GM18511 (cell line): Measurements from ENCODE around the gene PRPF40B.

Source experiments
- ATAC-seq: cut with Tn5 transposase; IDR thresholded peaks from one replicate; pipeline ENCODE4 v1.9.1; 2021; ENCODE audit warnings: mild to moderate bottlenecking, moderate library complexity; ENCODE audit not compliant: unreplicated experiment

PRPF40B gene

DNA sequence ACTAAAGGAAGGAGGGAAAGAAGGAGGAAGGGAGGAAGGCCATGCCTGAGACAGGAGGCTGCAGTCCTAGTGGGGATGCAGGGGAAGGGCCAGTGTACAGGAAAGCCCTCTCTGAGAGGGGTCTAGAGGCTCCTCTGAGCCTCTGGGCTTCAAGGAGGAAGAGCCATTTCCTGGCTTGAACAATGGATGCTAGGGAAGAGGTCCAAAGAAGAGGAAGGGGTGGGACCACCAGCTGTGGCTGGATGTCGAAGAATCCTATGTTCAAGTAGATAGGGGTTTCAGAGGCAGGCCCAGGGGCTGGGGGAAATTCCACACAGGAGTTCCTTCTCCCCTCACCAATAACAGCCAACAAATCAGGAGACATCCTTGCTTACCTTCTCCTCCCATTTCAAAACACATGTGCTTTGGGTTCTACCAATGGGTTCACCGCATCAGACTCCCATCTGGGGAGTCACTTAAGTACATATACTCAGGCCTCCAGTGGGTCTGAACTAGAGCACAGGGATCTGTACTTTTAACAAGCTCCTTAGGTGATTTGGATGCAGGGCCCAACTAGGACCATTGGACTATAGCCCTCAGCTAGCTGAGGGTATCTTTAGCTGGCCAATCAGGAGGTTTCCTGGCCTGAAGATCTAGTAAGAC, 32.4 kb downstream of the PRPF40B start:
- ATAC-seq: no peak

DNA sequence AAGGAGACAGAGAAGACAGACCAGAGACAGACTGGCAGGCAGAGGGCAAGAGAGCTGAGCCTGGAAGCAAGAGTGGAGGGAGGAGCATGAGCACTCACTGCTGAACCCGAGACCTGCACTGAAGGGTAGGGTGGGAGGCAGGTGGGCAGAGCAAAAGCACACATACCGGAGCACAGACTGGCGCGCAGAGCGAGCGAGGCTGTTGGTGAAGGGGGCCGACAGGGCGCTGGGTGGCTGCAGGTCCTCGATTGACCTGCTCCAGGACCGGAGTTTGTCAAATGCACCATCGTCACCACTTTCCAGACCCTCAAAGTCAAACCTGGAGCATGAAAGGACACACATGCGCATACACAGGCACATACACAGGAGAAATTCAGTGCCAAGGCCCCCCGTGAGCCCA, 34.9 kb downstream of the PRPF40B start:
- ATAC-seq: no peak

DNA sequence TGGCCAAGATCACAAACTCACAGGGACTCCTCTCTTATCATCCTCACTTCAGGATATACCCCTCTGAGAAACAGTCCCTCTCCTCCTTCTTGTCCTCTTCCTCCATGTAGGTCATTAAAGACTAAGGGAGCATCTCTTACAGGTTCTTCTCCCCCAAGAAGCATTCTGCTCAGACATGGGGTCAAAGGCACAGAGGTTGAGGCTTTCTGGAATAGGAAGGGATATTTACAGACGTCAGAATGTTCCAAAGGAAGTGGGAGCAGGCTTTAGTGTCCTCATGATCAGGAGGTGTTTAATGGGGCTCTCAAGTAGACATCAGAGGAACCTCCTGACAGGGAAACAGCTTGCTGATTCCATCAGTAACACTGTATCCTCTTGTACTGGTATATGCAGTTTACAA, 36.4 kb downstream of the PRPF40B start:
- ATAC-seq: no peak

DNA sequence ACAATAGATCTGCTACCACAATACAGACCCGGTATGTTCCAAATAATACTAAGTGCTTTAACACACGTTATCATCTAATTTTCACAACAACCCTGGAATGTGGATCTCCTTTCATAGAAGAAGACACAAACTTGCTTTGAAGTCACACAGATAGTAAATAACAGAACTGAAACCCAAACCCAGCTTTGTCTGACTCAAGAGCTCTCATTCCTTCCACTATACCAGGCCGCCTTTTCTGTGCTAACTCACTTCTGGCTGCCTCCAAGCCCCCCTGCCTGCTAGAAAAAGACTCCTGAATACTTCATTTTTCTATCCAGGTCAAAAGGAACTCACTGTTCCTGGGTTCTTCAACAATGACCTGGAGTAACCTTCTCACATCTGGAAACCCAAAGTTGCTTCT, 37.8 kb downstream of the PRPF40B start:
- ATAC-seq: peak; percentile 46

DNA sequence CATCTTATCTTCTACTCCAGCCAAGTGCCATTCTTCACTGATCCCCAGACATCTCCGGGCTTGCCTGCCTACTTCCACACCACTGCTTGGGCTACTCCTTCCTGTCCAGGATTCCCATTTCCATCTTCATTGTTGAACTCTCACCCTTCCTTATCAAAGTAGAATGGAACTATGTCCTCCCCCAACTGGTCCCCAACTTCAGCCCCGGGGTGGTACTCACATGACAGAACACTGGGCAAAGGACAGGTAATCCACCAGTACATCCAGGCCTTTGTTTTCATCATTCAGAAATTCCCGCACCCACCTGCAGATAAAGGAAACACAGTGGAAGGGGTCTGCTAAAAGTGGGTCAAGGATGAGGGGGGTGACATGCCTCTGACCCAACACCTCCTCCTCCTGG, 38.4 kb downstream of the PRPF40B start:
- no peak for ATAC-seq

DNA sequence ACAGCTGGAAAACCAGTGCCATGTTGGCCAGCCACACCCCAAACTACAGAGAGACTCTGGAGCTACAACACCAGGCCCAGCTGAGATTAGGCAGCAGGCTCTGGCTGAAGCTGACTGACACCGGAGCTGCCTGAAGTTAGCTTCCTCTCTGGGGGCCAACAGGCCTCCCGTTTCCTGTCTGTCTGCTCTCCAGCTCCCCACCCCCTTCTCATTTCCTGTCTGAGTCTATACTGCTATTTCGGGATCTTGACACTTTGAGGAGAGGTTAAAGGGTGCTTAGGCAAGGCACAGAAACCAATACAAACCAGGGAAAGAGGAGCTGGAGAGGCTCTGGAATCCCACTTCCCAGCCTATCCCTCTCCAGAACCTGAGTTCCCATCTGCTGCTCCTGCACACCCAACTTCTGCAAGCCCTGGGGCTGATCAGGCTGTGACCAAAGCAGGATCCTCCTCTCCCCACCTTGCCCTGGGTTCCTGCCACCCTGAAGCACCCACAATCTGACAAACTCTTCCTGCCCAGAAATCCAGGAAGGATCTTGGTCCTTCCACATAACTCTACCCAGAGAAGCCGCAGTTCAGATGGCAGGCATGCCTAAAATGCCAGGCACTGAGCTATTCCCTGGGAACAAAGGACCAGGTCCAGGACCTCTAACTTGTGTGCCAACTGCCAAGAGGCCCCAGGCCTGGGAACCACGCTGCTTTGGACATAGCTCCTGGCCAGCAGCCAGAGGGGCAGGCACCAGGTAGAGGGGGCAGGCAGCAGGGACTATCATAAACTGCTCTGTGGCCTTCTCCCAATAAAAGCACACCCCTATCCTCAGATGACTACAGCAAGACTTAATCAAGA, 39.9 kb downstream of the PRPF40B start:
- ATAC-seq: peak; percentile 77

DNA sequence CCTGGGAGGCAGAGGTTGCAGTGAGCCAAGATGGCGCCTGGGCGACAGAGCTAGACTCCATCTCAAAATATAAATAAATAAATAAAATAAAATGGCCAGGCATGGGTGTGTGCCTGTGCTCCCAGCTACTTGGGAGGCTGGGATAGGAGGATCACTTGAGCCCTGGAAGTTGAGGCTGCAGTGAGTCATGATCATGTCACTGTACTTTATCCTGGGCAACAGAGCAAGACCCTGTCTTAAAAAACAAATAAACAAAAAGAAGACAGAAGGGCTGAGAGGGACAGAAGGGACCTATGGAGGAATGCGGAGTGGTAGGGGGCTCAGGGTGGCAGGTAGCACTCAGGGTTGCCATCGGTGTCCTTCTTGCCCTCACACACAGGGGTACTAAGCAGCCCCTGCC, 40.8 kb downstream of the PRPF40B start:
- no peak for ATAC-seq

DNA sequence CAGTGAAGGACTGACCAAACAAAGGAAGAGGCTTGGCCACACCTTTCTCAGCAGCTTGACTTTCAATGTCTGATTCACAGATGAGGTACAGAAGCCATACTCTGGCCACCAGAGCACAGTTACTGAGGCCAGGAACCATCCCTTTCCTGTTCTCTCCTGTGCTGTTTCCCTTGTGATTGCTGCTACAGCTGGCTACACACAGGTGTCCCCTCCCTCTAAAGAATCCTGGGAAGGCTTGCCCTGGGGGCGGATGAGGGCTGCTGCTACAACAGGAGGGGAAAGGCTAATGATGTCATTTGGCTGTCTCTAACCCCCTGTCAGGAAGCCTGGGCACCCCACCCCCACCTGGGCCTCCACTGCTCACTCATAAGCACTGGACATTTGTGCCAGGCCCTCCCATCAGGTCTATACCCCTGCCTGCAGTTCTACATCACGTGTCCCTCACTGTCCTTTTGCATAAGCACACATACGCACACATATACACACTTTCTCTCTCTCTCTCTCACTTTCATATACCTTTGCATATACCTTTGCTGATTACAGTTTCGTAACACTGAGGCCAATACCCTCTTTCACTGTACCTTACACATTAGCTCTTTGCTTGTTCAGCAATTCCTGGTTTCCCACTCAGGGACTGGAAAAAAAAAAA, 41.4 kb downstream of the PRPF40B start:
- ATAC-seq: peak; percentile 59

DNA sequence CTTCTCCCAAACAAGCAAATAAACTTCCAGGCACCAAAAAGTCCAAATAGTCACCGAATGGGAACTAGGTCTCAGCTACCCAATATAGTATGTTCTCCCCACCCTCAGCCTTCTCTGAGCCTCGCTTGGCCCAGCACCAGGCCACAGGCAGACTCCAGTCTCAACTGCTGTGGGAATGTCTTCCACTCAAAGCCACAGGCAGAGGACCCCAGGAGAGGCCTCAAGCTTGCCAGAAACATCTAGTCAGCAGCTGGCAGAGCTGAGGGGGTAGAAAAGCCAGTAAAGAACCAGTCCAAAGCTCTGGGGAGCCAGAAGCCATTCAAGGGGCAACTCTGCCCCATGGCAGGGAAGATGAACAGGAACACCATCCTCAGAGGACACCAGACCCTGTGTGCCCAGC, 42.0 kb downstream of the PRPF40B start:
- ATAC-seq: no peak

DNA sequence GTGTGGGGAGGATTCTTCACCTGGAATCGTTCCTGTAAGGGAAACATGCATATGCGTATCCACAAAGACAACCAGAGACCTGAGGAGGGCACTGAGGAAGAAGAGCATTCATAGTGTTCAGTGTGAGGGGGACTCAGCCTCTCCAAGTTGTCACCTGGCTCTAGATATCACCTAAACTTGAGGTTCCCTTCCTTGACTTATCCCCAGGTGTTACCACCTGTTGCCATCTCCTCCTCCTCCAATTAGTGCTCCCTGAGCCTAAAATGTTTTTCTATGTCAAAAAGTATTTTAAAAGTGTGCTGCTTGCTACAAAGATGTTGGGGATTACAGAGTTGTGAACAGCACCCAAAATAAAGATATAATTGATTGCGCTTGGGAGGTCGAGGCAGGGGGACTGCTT, 42.8 kb downstream of the PRPF40B start:
- ATAC-seq: no peak

DNA sequence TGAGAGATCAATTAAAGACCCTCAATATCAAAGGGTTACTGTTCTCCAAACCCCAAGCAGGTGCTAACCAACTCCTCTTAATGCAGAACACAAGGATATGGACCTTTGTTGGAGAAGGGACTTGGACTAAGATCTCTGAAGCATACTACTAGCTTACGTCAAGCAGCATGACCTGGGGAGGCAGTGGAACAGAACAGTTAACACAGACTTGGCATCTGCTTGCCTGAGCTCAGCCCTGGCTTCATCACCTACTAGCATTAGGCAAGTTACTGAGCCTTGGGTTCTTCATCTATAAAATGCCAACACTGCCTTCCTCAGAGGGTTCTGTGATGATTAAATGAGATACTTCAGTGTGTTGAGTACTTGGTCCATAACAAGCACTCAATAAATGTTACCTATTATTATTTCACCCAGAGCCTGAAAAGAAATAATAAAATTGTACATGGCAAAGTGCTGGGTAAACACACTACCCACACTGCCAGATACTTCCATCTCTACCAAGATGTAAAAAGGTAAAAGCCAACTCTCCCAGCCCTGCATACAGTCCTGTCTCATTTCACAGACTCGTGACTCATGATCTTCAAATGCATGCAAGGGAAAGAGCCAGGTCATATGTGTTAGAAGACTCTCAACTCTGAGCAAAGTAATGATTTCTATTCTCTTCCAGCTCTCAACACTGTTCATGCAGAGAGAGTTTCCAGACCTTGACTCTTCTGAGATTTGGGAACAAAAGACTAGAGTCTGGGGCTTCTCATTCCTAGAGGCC, 44.1 kb downstream of the PRPF40B start:
- ATAC-seq: no peak

DNA sequence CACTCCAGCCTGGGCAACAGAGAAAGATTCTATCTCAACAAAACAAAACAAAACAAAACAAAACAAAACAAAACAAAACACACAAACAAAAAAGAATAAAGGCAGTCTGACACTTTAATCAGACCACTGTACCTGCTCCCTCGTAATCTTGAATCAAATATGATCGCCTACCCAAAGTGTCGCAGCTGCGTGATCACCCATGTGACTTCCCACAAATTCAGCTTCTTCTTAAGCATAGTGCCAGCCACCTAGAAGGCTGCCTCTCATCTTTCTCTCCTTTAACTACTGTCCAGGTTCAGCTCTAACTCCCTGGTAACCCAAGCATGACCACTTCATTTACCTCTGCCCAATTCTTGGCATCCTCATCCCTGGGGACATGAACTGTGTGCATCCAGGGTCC, 46.4 kb downstream of the PRPF40B start:
- ATAC-seq: no peak

DNA sequence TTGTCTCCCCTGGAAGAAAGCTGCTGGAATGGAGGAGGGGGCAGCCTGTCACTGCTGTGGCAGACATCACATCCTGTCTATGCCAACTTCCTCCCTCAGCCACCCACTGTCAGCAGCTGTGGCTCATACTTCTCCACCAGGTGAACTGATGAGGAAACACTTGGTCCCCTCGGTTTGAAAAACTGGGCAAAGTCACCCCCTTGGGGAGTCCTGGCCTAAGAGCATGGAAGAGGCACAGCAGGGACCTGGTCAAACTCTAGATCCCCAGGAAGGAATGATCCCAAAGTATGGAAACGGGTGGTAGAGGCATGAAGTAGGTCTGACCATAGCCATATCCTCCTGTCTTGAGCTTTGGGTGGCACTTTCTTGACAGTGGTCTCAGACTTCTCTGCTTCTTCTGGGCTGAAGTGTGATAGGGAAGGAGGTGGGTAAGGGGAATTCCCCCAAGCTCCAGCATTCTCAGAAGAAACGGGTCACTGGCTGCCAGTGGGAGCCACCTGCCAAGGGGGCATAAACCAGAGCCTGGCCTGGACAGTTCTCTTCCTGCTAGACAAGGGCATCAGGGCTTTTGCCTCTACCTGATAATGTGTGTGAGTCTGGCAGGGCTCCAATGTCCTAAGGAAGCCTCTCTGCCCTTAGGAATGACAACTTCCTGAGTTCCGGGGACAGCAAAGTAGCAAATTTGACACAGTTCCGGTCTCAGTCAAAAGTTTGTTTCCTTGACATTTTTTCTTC, 47.8 kb downstream of the PRPF40B start:
- no peak for ATAC-seq

DNA sequence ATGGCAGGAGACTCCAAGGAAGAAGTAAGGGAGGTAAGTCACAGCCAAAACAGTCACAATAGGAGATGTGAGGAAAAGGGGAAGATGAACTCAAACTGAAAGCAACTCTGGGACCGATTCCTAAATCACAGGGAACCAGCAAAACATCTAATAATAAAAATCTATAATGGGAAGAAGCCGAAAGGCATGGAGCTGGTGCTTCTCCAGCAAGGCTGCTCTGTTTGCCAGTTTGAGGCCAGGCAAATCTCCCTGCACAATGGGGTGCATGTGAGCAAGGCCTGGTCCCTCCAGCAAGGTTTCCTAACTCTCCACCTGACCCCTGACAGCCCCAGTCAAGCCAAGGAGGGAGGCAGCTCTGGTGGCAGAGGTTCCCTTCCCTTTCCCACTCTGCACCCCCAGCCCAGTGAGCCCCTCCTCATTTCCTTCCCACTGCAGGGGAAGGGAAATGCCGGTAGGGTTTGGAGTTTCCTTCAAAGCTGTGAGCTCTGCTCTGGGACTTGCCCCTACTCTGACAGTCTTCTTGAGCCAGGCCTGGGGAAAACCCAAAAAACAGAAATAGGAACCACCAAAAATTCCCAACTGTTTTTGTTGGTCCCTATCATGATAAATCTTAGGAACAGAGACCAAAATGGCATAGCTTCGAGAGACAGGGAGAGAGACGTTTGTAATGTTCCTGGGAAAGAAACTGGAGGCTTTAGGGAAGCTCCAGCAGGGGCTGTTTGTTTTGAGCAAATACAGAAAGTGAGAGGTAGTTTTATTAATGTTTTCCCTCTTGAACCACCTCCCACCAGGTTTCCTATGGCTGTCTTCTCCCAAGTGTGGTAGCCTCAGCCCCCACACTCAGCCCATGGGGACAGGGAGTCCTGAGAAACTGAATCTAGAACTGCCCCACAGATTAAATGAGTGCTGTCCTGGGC, 49.2 kb downstream of the PRPF40B start:
- ATAC-seq: no peak

DNA sequence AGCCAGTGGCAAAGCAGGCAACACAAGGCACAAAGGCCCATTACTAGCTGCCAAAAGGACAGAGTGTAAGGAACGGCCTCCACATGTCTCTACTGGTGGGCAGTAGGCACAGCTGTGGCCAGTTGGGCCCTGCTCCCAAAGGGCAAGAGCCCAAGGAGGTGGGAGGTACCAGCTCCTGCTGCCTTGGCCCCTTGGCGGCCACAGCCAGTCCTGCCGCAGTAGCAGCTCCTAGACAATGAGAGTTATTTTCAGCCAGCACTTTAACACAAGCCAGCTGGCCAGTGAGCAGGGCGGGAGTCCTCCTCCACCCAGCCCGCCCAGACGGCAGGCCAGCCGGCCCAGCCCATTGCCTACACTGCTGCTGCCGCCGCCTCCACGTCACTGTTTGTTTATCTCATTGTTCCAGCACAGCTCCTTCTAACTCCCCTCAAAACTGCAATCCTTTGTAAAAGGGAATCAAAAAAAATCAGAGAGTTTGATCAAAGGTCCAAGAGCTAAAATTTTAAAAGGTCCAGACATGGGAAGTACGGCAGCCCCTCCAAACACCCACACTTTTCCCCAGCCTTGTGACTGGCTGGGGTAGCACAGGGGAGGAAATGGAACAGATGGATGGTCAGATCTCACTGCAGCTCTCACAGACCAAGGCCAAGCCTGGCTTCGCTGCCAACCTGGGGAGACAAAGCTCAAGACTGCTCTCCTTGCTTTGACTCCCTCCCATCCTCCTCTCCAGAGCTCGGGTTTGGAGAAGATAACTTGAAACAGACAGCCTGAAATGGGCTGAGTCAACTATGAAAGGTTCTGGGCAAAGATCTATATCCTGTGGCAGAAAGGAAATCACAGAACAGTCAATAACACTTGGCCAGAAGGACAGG, 50.3 kb downstream of the PRPF40B start:
- no peak for ATAC-seq

DNA sequence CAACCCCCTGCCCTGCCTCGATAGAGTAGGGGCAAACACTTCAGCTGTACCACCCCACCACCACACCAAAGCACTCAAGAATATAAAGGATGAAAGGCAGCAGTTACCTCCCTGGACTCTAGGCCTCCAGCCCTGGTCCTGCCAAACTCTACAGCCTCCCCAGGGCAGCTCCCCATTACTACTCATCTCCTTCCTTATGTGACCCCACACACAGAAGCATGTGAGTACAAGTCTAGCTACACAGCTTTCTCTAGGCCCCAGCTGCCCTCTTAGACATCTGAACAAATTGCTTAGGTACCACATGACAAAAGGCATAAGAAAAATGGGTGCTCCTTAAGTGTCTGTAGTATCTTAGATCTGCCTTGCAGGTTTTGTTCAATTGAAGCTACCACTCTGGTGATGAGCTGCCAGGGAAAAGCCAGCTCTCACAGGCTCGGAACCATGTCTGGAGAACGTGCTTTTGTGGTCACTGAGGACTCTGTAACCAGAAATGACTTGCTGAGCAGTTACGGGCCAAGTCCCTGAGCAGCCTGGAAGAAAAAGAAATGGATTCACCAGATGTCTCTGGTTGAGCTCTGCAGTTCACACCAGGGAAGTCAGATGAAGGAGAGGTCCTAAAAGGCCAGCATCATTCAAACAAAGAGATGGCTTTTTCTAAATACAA, 51.1 kb downstream of the PRPF40B start:
- no peak for ATAC-seq

DNA sequence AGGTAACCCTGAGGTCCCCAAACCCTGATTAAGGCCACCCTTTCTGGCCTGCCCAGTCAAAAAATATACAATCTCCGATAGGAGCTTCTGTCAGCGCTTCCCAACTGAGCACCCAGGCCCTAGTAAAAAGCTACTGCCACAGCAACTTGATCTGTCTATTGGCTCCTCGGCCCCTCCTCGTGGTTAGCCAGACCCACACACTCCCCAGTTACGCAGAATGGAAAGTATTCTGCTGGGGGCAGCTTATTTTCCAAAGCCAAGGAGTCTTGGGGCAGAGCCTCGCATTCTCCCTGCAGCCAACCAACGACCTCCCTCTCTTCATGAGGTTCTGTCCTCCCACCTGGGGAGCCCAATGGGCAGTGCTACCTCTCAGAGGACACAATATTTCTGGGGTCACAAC, 51.8 kb downstream of the PRPF40B start:
- ATAC-seq: no peak

DNA sequence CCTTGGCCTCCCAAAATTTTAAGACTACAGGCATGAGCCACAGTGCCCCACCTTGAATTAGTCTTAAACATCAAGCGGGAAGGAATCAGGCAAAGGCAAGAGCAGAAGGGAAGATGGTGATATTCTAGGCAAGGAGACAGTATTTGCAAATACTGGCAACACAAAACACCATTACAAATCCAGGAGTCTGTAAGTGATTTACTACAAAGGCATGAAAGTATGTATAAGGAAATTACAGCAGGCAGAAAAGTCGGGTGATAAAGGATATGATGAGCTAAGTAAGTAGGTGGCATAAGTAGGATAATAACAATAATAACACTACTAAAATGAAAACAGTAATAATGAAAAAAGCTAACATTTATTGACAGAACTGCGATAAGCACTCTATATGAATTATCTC, 55.4 kb downstream of the PRPF40B start:
- ATAC-seq: no peak
